HEK293 (cell line): ENCODE measurements around the gene ERCC1.

Source experiments
- AEBP2 ChIP-seq: fragments of 450-650 bp; formaldehyde crosslinking; IDR thresholded peaks from 2 replicates; pipeline ENCODE4 v1.5.1; 2016; ENCODE audit warnings: missing biosample characterization, missing genetic modification characterization, borderline replicate concordance
- FEZF1 ChIP-seq: fragments of 450-650 bp; formaldehyde crosslinking; IDR thresholded peaks from 2 replicates; pipeline ENCODE4 v1.5.1; 2016; ENCODE audit warnings: missing biosample characterization, missing genetic modification characterization
- GLI4 ChIP-seq: fragments of 450-650 bp; formaldehyde crosslinking; IDR thresholded peaks from 2 replicates; pipeline ENCODE4 v1.5.1; 2016; ENCODE audit warnings: missing biosample characterization, missing genetic modification characterization
- REST ChIP-seq: fragments of 450-650 bp; formaldehyde crosslinking; IDR thresholded peaks from 2 replicates; pipeline ENCODE4 v1.5.1; 2016; ENCODE audit warnings: missing biosample characterization, missing genetic modification characterization
- TCF7L2 ChIP-seq: IDR thresholded peaks from 2 replicates; pipeline ENCODE4 v1.6.1; 2011; ENCODE audit warnings: low read depth, mild to moderate bottlenecking, inconsistent platforms, low read length, moderate library complexity, borderline replicate concordance
- ZBTB49 ChIP-seq: fragments of 450-650 bp; formaldehyde crosslinking; IDR thresholded peaks from 2 replicates; pipeline ENCODE4 v1.5.1; 2016; ENCODE audit warnings: missing biosample characterization, missing genetic modification characterization, low read depth
- ZBTB7A ChIP-seq: fragments of 450-650 bp; formaldehyde crosslinking; IDR thresholded peaks from 2 replicates; pipeline ENCODE4 v1.5.1; 2016; ENCODE audit warnings: low read depth, missing biosample characterization, missing genetic modification characterization
- ZNF133 ChIP-seq: fragments of 450-650 bp; formaldehyde crosslinking; IDR thresholded peaks from 2 replicates; pipeline ENCODE4 v1.5.1; 2016; ENCODE audit warnings: missing biosample characterization, missing genetic modification characterization
- ZNF138 ChIP-seq: fragments of 450-650 bp; formaldehyde crosslinking; IDR thresholded peaks from 2 replicates; pipeline ENCODE4 v1.5.1; 2016; ENCODE audit warnings: missing biosample characterization, missing genetic modification characterization, borderline replicate concordance
- ZNF148 ChIP-seq: fragments of 450-650 bp; formaldehyde crosslinking; IDR thresholded peaks from 2 replicates; pipeline ENCODE4 v1.5.0; 2017; ENCODE audit warnings: missing biosample characterization, missing genetic modification characterization, borderline replicate concordance
- ZNF202 ChIP-seq: fragments of 450-650 bp; formaldehyde crosslinking; IDR thresholded peaks from 2 replicates; pipeline ENCODE4 v1.5.1; 2016; ENCODE audit warnings: missing biosample characterization, missing genetic modification characterization, borderline replicate concordance
- ZNF223 ChIP-seq: fragments of 450-650 bp; formaldehyde crosslinking; IDR thresholded peaks from 2 replicates; pipeline ENCODE4 v1.5.1; 2016; ENCODE audit warnings: missing biosample characterization, missing genetic modification characterization
- ZNF23 ChIP-seq: fragments of 450-650 bp; formaldehyde crosslinking; IDR thresholded peaks from 2 replicates; pipeline ENCODE4 v1.5.1; 2016; ENCODE audit warnings: missing biosample characterization, missing genetic modification characterization, borderline replicate concordance
- ZNF302 ChIP-seq: fragments of 450-650 bp; formaldehyde crosslinking; IDR thresholded peaks from 2 replicates; pipeline ENCODE4 v1.5.1; 2016; ENCODE audit warnings: missing biosample characterization, missing genetic modification characterization, low read depth
- ZNF394 ChIP-seq: fragments of 450-650 bp; formaldehyde crosslinking; IDR thresholded peaks from 2 replicates; pipeline ENCODE4 v1.5.1; 2016; ENCODE audit warnings: missing biosample characterization, missing genetic modification characterization, mild to moderate bottlenecking, moderate library complexity, borderline replicate concordance
- ZNF529 ChIP-seq: fragments of 450-650 bp; formaldehyde crosslinking; IDR thresholded peaks from 2 replicates; pipeline ENCODE4 v1.5.1; 2017; ENCODE audit warnings: missing genetic modification characterization, missing biosample characterization; ENCODE audit not compliant: insufficient replicate concordance
- ZNF621 ChIP-seq: fragments of 450-650 bp; formaldehyde crosslinking; IDR thresholded peaks from 2 replicates; pipeline ENCODE4 v1.5.1; 2017; ENCODE audit warnings: missing biosample characterization, missing genetic modification characterization
- ZNF645 ChIP-seq: fragments of 450-650 bp; formaldehyde crosslinking; IDR thresholded peaks from 2 replicates; pipeline ENCODE4; 2016; ENCODE audit warnings: missing biosample characterization, missing genetic modification characterization
- ZNF707 ChIP-seq: fragments of 450-650 bp; formaldehyde crosslinking; IDR thresholded peaks from 2 replicates; pipeline ENCODE4 v1.5.1; 2016; ENCODE audit warnings: missing biosample characterization, missing genetic modification characterization
- ZNF76 ChIP-seq: fragments of 450-650 bp; formaldehyde crosslinking; IDR thresholded peaks from 2 replicates; pipeline ENCODE4; 2016; ENCODE audit warnings: low read depth, missing biosample characterization, missing genetic modification characterization, borderline replicate concordance

ERCC1 gene

GRCh38 chr19:45469132-45469944 is 45.6 kb upstream of the ERCC1 start (continued):
- TF ChIP-seq ZNF645 (tag by site-specific recombination) (no peak), ZNF23 (tag by site-specific recombination) (no peak), ZNF76 (tag by site-specific recombination) (0 out of 2 replicates have a peak, but pooled peaks have one; percentile 48), ZBTB7A (tag by site-specific recombination) (no peak), ZNF148 (no peak), ZNF133 (tag by site-specific recombination) (no peak), ZNF202 (tag by site-specific recombination) (no peak), ZNF138 (tag by site-specific recombination) (no peak), ZNF529 (tag by site-specific recombination) (no peak), ZNF223 (tag by site-specific recombination) (no peak), AEBP2 (no peak), REST (tag by site-specific recombination) (no peak), ZNF394 (tag by site-specific recombination) (no peak), ZBTB49 (tag by site-specific recombination) (no peak), ZNF621 (tag by site-specific recombination) (no peak), ZNF302 (no peak), GLI4 (tag by site-specific recombination) (no peak), TCF7L2 (no peak), FEZF1 (tag by site-specific recombination) (no peak), ZNF707 (no peak)
